HFFc6 (cell line): ENCODE results near the gene R3HDM4. TPM values are rescaled to one million over a fixed set of nuclear protein-coding genes. Genes with fewer than 3 reads are reported as not detected.

ENCODE experiments used
- DNase-seq: peaks from one replicate; pipeline ENCODE4 v3.0.0-alpha.2; 2018
- H3K27ac Mint-ChIP-seq: 2 replicates; pipeline ENCODE4 v1.8.0; 2020; ENCODE audit warnings: mild to moderate bottlenecking, mixed read lengths
- H3K27me3 Mint-ChIP-seq: 2 replicates; pipeline ENCODE4 v1.8.0; 2021; ENCODE audit warnings: mild to moderate bottlenecking, moderate library complexity, mixed read lengths; ENCODE audit not compliant: insufficient read depth
- H3K36me3 Mint-ChIP-seq: 2 replicates; pipeline ENCODE4 v1.8.0; 2021; ENCODE audit warnings: low read depth, mixed read lengths
- H3K4me1 Mint-ChIP-seq: 2 replicates; pipeline ENCODE4 v1.8.0; 2020; ENCODE audit warnings: low read depth, mixed read lengths
- H3K4me3 Mint-ChIP-seq: 2 replicates; pipeline ENCODE4 v1.8.0; 2020; ENCODE audit warnings: mild to moderate bottlenecking, moderate library complexity, mixed read lengths
- H3K9me3 Mint-ChIP-seq: 2 replicates; pipeline ENCODE4 v1.8.0; 2020; ENCODE audit warnings: mild to moderate bottlenecking, mixed read lengths
- total RNA-seq, 6 experiments: library from RNA; stranded (reverse); fragmentation: NEBNext Ultra II Directional; extraction: Animal tissue kit (Norgen Biotek cat#: 25700); gene quantifications; 2 replicates in 1 of 6; 3 replicates in 5 of 6; pipeline ENCODE4 v1.2.3, GENCODE V29; 2021
- TF ChIP-seq, protein P1 (sequence below): fragments of 200-600 bp; sonication (generic); IDR thresholded peaks from 2 replicates; pipeline ENCODE4 v1.5.0; 2021; ENCODE audit warnings: antibody characterized with exemption, mild to moderate bottlenecking

Gene R3HDM4
- total RNA-seq, 6 experiments from 2014 or later, result 41.9 to 53.4 (median 45.9) TPM

DNA sequence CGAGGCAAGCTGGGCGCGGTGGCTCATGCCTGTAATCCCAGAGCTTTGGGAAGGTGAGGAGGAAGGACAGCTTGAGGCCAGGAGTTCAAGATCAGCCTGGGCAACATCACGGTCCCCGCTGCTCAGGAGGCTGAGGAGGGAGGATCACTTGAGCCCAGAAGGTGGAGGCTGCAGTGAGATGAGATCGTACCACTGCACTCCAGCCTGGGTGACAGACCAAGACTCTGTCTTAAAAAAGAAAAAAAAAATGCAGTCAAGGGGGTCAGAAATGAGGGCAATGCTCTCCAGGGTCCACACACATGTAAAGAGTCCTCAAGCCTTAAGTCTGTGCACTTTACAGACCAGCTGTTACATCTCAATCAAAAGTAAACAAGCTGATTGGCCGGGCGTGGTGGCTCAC lies 8.5 kb downstream of the R3HDM4 start:
- Mint-ChIP-seq H3K27me3 (peaks cover 1% of the 10 kb centered on the region; the same call in 1 of the 2 replicates), H3K27ac (no peak overlapping the region), H3K4me3 (no peak overlapping the region), H3K36me3 (peaks cover 5% of the 10 kb centered on the region; the same call in 1 of the 2 replicates), H3K9me3 (no peaks in the 10 kb centered on the region), H3K4me1 (peaks cover 8% of the 10 kb centered on the region)
- no peak for DNase-seq
- TF ChIP-seq, protein P1, sequence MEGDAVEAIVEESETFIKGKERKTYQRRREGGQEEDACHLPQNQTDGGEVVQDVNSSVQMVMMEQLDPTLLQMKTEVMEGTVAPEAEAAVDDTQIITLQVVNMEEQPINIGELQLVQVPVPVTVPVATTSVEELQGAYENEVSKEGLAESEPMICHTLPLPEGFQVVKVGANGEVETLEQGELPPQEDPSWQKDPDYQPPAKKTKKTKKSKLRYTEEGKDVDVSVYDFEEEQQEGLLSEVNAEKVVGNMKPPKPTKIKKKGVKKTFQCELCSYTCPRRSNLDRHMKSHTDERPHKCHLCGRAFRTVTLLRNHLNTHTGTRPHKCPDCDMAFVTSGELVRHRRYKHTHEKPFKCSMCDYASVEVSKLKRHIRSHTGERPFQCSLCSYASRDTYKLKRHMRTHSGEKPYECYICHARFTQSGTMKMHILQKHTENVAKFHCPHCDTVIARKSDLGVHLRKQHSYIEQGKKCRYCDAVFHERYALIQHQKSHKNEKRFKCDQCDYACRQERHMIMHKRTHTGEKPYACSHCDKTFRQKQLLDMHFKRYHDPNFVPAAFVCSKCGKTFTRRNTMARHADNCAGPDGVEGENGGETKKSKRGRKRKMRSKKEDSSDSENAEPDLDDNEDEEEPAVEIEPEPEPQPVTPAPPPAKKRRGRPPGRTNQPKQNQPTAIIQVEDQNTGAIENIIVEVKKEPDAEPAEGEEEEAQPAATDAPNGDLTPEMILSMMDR, result no peak

DNA sequence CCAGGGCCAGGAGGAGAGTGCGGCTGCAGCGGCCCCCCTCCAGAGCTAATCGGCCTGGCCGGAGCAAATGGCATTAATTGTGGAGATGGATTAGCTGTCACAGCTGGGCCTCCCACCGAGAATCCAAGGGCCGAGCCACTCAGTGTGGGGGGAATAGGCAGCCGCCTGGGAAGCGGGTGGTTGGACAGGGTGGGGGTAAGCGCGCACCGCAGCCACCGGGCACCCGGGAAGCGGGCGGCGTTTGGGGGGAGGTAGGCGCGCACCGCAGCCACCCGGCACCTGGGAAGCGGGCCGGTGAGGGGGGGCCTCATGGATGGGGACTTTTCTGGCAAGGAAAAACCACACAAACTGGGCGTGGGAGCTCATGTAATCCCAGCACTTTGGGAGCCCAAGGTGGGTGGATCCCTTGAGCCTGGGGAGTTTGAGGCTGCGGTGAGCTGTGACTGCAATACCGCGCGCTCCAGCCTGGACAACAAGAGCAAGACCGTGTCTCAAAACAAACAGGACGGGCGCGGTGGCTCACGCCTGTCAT lies 9.7 kb downstream of the R3HDM4 start:
- H3K27me3 Mint-ChIP-seq, result peaks cover 1% of the 10 kb centered on the region; the same call in 1 of the 2 replicates
- DNase-seq, result no peak
- H3K4me3 Mint-ChIP-seq, result no peak overlapping the region
- TF ChIP-seq, protein P1, result no peak
- H3K27ac Mint-ChIP-seq, result no peak overlapping the region
- no peaks in the 10 kb centered on the region for H3K9me3 Mint-ChIP-seq
- no peaks in the 10 kb centered on the region for H3K4me1 Mint-ChIP-seq
- H3K36me3 Mint-ChIP-seq, result peaks cover 5% of the 10 kb centered on the region; the same call in 1 of the 2 replicates

DNA sequence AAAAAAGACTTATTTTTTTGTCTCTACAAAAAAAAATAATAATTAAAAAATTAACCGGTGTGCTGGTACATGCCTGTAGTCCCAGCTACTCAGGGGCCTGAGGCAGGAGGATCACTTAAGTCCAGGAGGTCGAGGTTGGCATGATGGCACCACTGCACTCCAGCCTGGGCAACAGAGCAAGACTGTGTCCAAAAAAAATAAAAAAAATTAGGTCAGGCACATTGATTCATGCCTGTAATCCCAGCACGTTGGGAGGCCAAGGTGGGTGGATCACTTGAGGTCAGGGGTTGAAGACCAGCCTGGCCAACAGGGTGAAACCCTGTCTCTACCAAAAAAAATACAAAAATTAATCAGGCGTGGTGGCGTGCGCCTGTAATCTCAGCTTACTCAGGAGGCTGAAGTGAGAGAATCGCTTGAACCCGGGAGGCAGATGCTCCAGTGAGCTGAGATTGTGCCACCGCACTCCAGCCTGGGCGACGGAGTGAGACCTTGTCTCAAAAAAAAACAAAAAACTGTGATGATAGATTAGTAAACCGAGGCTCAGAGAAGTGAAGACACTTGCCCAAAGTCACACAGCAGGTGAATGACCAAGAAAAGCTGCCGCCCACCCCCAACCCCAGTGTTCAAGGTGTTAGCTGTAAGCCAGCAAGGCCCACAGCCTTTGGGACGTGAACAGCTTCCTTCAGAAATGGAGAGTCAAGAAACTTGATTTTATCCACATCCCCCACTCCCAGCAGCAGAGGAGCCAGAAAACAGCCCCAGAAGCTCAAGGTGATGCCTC lies 10.4 kb downstream of the R3HDM4 start:
- DNase-seq, result no peak
- Mint-ChIP-seq H3K27me3 (peaks cover 1% of the 10 kb centered on the region; the same call in 1 of the 2 replicates), H3K36me3 (peaks cover 5% of the 10 kb centered on the region; the same call in 1 of the 2 replicates), H3K9me3 (no peaks in the 10 kb centered on the region), H3K27ac (no peak overlapping the region), H3K4me1 (no peaks in the 10 kb centered on the region), H3K4me3 (no peak overlapping the region)
- TF ChIP-seq, protein P1, result no peak

DNA sequence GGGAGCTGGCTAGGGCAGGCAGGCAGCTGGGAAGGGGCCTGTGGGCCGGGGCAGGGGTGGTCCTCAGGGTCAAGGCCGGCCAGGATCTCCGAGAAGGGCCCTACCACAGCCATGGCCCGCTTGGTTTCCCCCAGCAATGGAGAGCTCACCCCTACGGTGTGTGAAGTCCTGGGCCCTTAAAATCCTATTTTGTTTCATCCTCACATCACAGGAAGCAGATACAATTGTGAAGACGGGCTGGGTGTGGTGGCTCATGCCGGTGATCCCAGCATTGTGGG lies 11.0 kb downstream of the R3HDM4 start:
- no peak overlapping the region for H3K4me3 Mint-ChIP-seq
- no peaks in the 10 kb centered on the region for H3K4me1 Mint-ChIP-seq
- H3K36me3 Mint-ChIP-seq, result peaks cover 5% of the 10 kb centered on the region; the same call in 1 of the 2 replicates
- TF ChIP-seq, protein P1, result no peak
- H3K27ac Mint-ChIP-seq, result no peak overlapping the region
- no peak for DNase-seq
- H3K9me3 Mint-ChIP-seq, result no peaks in the 10 kb centered on the region
- peaks cover 1% of the 10 kb centered on the region; the same call in 1 of the 2 replicates for H3K27me3 Mint-ChIP-seq

DNA sequence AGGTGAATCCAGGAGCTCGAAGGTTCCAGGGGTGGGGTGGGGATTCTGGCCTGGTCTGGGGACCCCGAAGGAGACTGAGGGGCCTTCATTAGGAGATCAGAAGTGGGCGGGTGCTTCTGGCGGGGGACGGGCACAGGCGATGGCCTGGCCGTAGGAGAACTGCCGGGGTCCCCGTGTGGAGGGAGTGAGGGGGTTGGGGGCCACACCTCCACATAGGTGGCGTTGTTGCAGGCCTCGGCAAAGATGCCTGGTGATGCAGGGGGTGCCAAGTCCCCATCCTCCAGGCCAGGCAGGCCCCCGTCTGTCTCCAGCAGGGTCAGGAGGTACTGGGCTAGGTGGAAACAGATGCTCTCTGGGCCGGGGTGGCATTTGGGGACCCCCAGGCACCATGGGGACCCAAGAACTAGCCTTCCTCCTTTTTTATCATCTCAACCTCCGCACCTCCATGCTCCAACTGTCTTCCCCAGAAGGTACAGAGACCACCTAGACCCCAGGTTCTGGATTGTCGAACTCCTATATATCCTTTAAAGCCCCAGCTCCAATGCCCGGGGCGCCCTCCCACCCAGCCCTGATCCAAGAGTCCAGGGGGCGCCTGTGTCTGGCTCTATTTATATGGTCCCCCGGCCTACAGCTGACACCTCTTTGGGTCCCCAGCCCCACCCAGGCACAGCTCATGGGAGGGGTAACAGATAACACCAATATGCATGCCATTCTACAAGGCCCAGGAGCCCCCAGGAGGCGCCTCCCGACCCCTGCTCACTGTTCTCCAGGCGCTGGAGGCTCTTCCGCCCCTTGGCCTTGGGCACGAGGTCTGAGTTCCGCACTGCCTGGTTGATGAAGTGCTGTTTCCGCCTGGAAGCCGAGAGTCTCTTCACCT lies 11.6 kb downstream of the R3HDM4 start:
- no peak overlapping the region for H3K4me3 Mint-ChIP-seq
- H3K9me3 Mint-ChIP-seq, result no peaks in the 10 kb centered on the region
- DNase-seq, result no peak
- H3K27ac Mint-ChIP-seq, result no peak overlapping the region
- TF ChIP-seq, protein P1, result no peak
- H3K27me3 Mint-ChIP-seq, result peaks cover 1% of the 10 kb centered on the region; the same call in 1 of the 2 replicates
- H3K4me1 Mint-ChIP-seq, result no peaks in the 10 kb centered on the region
- H3K36me3 Mint-ChIP-seq, result peaks cover 5% of the 10 kb centered on the region; the same call in 1 of the 2 replicates
